ENCODE measurements around the gene ZNF260.

DNA sequence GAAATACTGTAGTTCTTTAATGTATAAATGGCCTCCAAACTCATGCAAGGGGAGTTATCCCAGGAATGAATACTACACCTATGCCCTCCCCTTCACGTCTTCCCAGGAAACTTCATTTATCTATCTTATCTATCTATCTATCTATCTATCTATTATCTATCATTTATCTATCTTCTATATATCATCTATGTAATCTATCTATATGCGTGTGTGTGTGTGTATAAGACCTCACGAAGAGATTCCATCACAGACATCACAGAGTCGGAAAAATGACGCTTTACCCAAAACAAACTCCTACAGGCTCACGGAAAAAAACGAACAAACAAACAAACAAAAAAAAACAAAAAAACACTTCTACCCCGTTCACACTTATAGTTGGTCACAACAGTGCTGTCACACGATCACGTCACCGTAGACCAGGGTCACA, 44.5 kb upstream of the ZNF260 start:
- TF ChIP-seq, protein P1, sequence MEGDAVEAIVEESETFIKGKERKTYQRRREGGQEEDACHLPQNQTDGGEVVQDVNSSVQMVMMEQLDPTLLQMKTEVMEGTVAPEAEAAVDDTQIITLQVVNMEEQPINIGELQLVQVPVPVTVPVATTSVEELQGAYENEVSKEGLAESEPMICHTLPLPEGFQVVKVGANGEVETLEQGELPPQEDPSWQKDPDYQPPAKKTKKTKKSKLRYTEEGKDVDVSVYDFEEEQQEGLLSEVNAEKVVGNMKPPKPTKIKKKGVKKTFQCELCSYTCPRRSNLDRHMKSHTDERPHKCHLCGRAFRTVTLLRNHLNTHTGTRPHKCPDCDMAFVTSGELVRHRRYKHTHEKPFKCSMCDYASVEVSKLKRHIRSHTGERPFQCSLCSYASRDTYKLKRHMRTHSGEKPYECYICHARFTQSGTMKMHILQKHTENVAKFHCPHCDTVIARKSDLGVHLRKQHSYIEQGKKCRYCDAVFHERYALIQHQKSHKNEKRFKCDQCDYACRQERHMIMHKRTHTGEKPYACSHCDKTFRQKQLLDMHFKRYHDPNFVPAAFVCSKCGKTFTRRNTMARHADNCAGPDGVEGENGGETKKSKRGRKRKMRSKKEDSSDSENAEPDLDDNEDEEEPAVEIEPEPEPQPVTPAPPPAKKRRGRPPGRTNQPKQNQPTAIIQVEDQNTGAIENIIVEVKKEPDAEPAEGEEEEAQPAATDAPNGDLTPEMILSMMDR (IDR thresholded peaks at IDR 0.05), result no peak
- no peak for TF ChIP-seq POLR2A (IDR thresholded peaks at IDR 0.05)
